Testis (tissue), 3 donors: ENCODE measurements around the gene ZC3H7B. TPM values are rescaled to one million over a fixed set of nuclear protein-coding genes. Genes with fewer than 3 reads are reported as not detected.

Source experiments
- DNase-seq: peaks from one replicate; pipeline ENCODE4 v3.0.0-alpha.2; 2019
- H3K27ac ChIP-seq, 2 donors: fragments of 200-600 bp; sonication (generic); one replicate each; pipeline ENCODE4 v1.5.1; 2019
- H3K27me3 ChIP-seq: fragments of 200-600 bp; sonication (generic); one replicate; pipeline ENCODE4 v1.5.1; 2019
- H3K36me3 ChIP-seq: fragments of 200-600 bp; sonication (generic); one replicate; pipeline ENCODE4 v1.5.1; 2017; ENCODE audit warnings: low read depth; ENCODE audit errors: missing control alignments
- H3K4me1 ChIP-seq: fragments of 200-600 bp; sonication (generic); one replicate; pipeline ENCODE4 v1.5.1; 2019
- H3K4me3 ChIP-seq, 2 donors: fragments of 200-600 bp; sonication (generic); one replicate each; pipeline ENCODE4 v1.5.1; 2017 to 2019
- H3K9me3 ChIP-seq: fragments of 200-600 bp; sonication (generic); one replicate; pipeline ENCODE4 v1.5.1; 2017
- POLR2A ChIP-seq: fragments of 450-650 bp; IDR thresholded peaks from one replicate; pipeline ENCODE4 v1.6.1; 2017; ENCODE audit warnings: antibody characterized with exemption, mild to moderate bottlenecking, moderate library complexity
- WGBS, 2 donors: methylation state at CpG; one replicate each; pipeline ENCODE4 v1.1.5; 2018; 5-methylcytosine and 5-hydroxymethylcytosine counted together
- intact Hi-C: fragments of 100-400 bp; cut with DNase I; formaldehyde crosslinking; loops from one replicate; pipeline ENCODE4 v1.15.1; 2023; ENCODE audit warnings: low total_unique reads
- polyA plus RNA-seq: library from polyadenylated mRNA; stranded (reverse); fragments of 350-450 nt; fragmentation: Illumina TruSeq; extraction: RNeasy Lipid Tissue Mini Kit (QIAGEN cat#74804); gene quantifications from one replicate; pipeline ENCODE4 v1.2.3, GENCODE V29; 2014; ENCODE audit warnings: low read depth, low replicate concordance; ENCODE audit not compliant: insufficient read depth
- total RNA-seq, 2 donors: library from RNA; depleted of rRNA; stranded (reverse); fragments of >200 nt; gene quantifications; one replicate each; pipeline ENCODE4 v1.2.3, GENCODE V29; 2016
- TF ChIP-seq, protein P1 (sequence below), 3 experiments: fragments of 450-650 bp in 2 of 3; fragments of 200-600 bp in 1 of 3; sonication (generic) in 1 of 3; IDR thresholded peaks; one replicate each; pipeline ENCODE4 v1.5.1; 2016 to 2019; ENCODE audit warnings: antibody characterized with exemption in 3 of 3, mild to moderate bottlenecking in 2 of 3, moderate library complexity in 1 of 3

The ZC3H7B gene
- total and polyA plus RNA-seq, 3 donors from 2014 or later = 38.9 to 63.0 (median 56.4) TPM

DNA sequence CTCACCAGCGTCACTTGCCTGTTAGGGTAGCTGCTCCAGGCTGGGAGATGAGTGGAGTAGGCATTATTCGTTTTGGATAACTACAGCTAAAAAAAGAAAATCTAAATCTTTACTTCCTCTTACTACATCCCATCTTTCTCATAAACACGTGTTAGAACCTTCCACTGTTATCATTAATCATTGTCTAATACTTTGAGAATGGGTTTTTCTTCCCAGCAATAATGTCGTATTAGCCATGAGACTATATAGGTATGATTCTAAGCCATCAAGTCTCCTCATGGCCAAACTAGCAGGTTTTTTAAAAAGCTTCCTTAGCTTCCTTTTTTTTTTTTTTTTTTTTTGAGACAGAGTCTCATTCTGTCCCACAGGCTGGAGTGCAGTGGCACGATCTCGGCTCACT, 76.5 kb downstream of the ZC3H7B start:
- no peak overlapping the region for H3K4me3 ChIP-seq
- DNase-seq = no peak
- TF ChIP-seq, protein P1, sequence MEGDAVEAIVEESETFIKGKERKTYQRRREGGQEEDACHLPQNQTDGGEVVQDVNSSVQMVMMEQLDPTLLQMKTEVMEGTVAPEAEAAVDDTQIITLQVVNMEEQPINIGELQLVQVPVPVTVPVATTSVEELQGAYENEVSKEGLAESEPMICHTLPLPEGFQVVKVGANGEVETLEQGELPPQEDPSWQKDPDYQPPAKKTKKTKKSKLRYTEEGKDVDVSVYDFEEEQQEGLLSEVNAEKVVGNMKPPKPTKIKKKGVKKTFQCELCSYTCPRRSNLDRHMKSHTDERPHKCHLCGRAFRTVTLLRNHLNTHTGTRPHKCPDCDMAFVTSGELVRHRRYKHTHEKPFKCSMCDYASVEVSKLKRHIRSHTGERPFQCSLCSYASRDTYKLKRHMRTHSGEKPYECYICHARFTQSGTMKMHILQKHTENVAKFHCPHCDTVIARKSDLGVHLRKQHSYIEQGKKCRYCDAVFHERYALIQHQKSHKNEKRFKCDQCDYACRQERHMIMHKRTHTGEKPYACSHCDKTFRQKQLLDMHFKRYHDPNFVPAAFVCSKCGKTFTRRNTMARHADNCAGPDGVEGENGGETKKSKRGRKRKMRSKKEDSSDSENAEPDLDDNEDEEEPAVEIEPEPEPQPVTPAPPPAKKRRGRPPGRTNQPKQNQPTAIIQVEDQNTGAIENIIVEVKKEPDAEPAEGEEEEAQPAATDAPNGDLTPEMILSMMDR (IDR thresholded peaks at IDR 0.05) = no peak
- TF ChIP-seq POLR2A = no peak
- H3K9me3 ChIP-seq = no peaks in the 10 kb centered on the region
- peaks cover 21% of the 10 kb centered on the region for H3K4me1 ChIP-seq
- intact Hi-C loops = no loop called here
- H3K36me3 ChIP-seq = no peaks in the 10 kb centered on the region
- WGBS, 2 donors = 17 to 24% methylated on average over 6 of the region's 6 CpGs
- peak overlapping the region in 1 of 2 donors; percentile 77 for H3K27ac ChIP-seq
- H3K27me3 ChIP-seq = no peaks in the 10 kb centered on the region

DNA sequence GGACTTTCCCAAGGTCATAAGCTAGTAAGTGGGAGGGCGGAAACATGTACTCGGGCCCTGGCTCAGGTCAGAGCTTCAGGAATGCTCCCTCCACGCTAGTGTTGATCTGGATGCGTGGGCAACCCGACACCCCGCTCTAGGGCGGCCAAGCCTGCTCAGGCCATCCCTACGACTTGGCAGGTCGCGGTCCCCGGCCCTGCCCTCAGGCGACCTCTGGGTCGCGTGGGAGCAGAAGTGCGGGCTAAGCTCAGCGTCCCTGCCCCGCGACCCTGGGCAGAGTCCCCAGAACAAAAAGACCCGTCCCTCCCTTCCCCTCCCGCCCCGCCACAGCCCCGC, 79.6 kb downstream of the ZC3H7B start:
- TF ChIP-seq, protein P1 (IDR thresholded peaks at IDR 0.05) = no peak
- TF ChIP-seq POLR2A = no peak
- Histone ChIP-seq H3K4me3 (peak overlapping the region; percentile 74 to 96), H3K27me3 (no peaks in the 10 kb centered on the region), H3K36me3 (no peaks in the 10 kb centered on the region), H3K27ac (peak overlapping the region; percentile 98), H3K9me3 (no peaks in the 10 kb centered on the region), H3K4me1 (peaks cover 37% of the 10 kb centered on the region)
- WGBS, 2 donors = 0 to 1% methylated on average over 8 to 18 of the region's 22 CpGs
- peak; percentile 93 for DNase-seq
- intact Hi-C loops = no loop called here

- Histone ChIP-seq H3K36me3 (no peaks in the 10 kb centered on the region), H3K4me1 (peaks cover 37% of the 10 kb centered on the region), H3K4me3 (peak within 1 kb of the TSS; percentile 74 to 96), H3K27me3 (no peaks in the 10 kb centered on the region), H3K27ac (peak within 1 kb of the TSS; percentile 98), H3K9me3 (no peaks in the 10 kb centered on the region)
- intact Hi-C loops = no loop called here
- TF ChIP-seq, protein P1 (IDR thresholded peaks at IDR 0.05) = peak in 1 of 3 experiments; percentile 4
- TF ChIP-seq POLR2A = peak; percentile 74
- DNase-seq = peak; percentile 100
- 0% methylated on average over 18 to 68 of the region's 84 CpGs for WGBS, 2 donors
Measured at GRCh38 chr22:41381329-41382097, 80.2 kb downstream of the ZC3H7B start, which contains the start of gene TEF. TEF (plus strand) TSS chr22:41381942; CDS start chr22:41382045, 103 bp downstream.

- intact Hi-C loops = no loop called here
- WGBS, 2 donors = 0% methylated on average over 12 to 34 of the region's 35 CpGs
- no peak for TF ChIP-seq POLR2A
- Histone ChIP-seq H3K4me3 (peak overlapping the region; percentile 74 to 96), H3K4me1 (peaks cover 35% of the 10 kb centered on the region), H3K27ac (peak overlapping the region; percentile 98), H3K9me3 (no peaks in the 10 kb centered on the region), H3K27me3 (no peaks in the 10 kb centered on the region), H3K36me3 (no peaks in the 10 kb centered on the region)
- DNase-seq = peak; percentile 85
Measured at GRCh38 chr22:41382098-41382578, 80.8 kb downstream of the ZC3H7B start.

GRCh38 chr22:41382610-41383009, 81.3 kb downstream of the ZC3H7B start:
- Histone ChIP-seq H3K36me3 (no peaks in the 10 kb centered on the region), H3K4me3 (peak overlapping the region; percentile 74 to 96), H3K4me1 (peaks cover 30% of the 10 kb centered on the region), H3K27ac (peak overlapping the region; percentile 98), H3K9me3 (no peaks in the 10 kb centered on the region), H3K27me3 (no peaks in the 10 kb centered on the region)
- TF ChIP-seq, protein P1 (IDR thresholded peaks at IDR 0.05) = no peak
- no peak for TF ChIP-seq POLR2A
- intact Hi-C loops = no loop called here
- 6 to 9% methylated on average over 7 to 18 of the region's 19 CpGs for WGBS, 2 donors
- DNase-seq = peak; percentile 53
